NB4 (cell line): ENCODE measurements around the gene CXCR4.

Experiments
- DNase-seq: peaks from one replicate; pipeline ENCODE4 v3.0.0; 2010; ENCODE audit warnings: low read depth
- H3K4me3 ChIP-seq: one replicate; pipeline ENCODE4 v1.5.1; 2011; ENCODE audit warnings: mild to moderate bottlenecking, low read depth, low read length, moderate library complexity
- CTCF ChIP-seq: IDR thresholded peaks from one replicate; pipeline ENCODE4 v1.5.1; 2012; ENCODE audit warnings: low read depth, low read length
- MAX ChIP-seq: IDR thresholded peaks from 2 replicates; pipeline ENCODE4 v1.6.1; 2011; ENCODE audit warnings: low read depth, low read length
- MYC ChIP-seq: IDR thresholded peaks from 2 replicates; pipeline ENCODE4 v1.6.1; 2011; ENCODE audit warnings: low read depth, low read length
- POLR2A ChIP-seq: IDR thresholded peaks from 2 replicates; pipeline ENCODE4 v1.6.1; 2011; ENCODE audit warnings: mild to moderate bottlenecking; ENCODE audit not compliant: insufficient read length; ENCODE audit errors: extremely low read depth

CXCR4 gene

GRCh38 chr2:136132825-136133155, 14.8 kb upstream of the CXCR4 start:
- no peak overlapping the region for H3K4me3 ChIP-seq
- TF ChIP-seq CTCF (no peak), POLR2A (no peak), MYC (no peak), MAX (no peak)
- no peak for DNase-seq

GRCh38 chr2:136131961-136132824, 14.2 kb upstream of the CXCR4 start:
- no peak overlapping the region for H3K4me3 ChIP-seq
- TF ChIP-seq CTCF (no peak), POLR2A (no peak), MYC (no peak), MAX (no peak)
- DNase-seq = peak; percentile 49

GRCh38 chr2:136131484-136131960, 13.6 kb upstream of the CXCR4 start:
- DNase-seq = no peak
- no peak overlapping the region for H3K4me3 ChIP-seq
- TF ChIP-seq MYC (no peak), MAX (no peak), CTCF (no peak), POLR2A (no peak)

GRCh38 chr2:136130511-136130910, 12.6 kb upstream of the CXCR4 start:
- TF ChIP-seq MAX (no peak), CTCF (no peak), MYC (no peak), POLR2A (no peak)
- no peak for DNase-seq
- no peak overlapping the region for H3K4me3 ChIP-seq

- DNase-seq = no peak
- TF ChIP-seq CTCF (no peak), POLR2A (no peak), MYC (no peak), MAX (no peak)
- H3K4me3 ChIP-seq = no peak overlapping the region
Observed at GRCh38 chr2:136130045-136130444, 12.1 kb upstream of the CXCR4 start.
